OCI-LY7 (cell line): ENCODE results near the gene BLACAT1. TPM values are rescaled to one million over a fixed set of nuclear protein-coding genes. Genes with fewer than 3 reads are reported as not detected.
A peak's percentile ranks its signal among the peaks of the same experiment; 100 is the strongest.

Source experiments
- BruUV-seq: library from RNA; stranded (reverse); fragments of 400-500 nt; replicated peaks from 2 replicates; lab custom pipeline; 2021; lab: Mats Ljungman, UMichigan
- CTCF ChIA-PET: fragments of 300-600 bp; sonication (Branson Sonifier 250); formaldehyde crosslinking; loops from one replicate; lab custom pipeline; 2022; ENCODE audit warnings: antibody characterized with exemption; ENCODE audit not compliant: unreplicated experiment; lab: Charles Lee
- POLR2A ChIA-PET: fragments of 300-600 bp; sonication (Branson Sonifier 250); formaldehyde crosslinking; loops from one replicate; lab custom pipeline; 2022; ENCODE audit warnings: antibody characterized with exemption; lab: Charles Lee
- DNase-seq: peaks from one replicate; pipeline ENCODE4 v3.0.0-alpha.2; 2015; ENCODE audit warnings: low spot score
- H2AFZ ChIP-seq: fragments of 200-600 bp; sonication (generic), shearing (Covaris generic); 2 replicates; pipeline ENCODE4 v1.6.1; 2014; ENCODE audit warnings: mild to moderate bottlenecking, antibody characterized with exemption, low read length, moderate library complexity
- H3K27ac ChIP-seq: fragments of 200-600 bp; sonication (generic); 2 replicates; pipeline ENCODE4 v1.5.1; 2014; ENCODE audit warnings: mixed run types, low read depth, mild to moderate bottlenecking, moderate library complexity, low read length, inconsistent platforms; ENCODE audit not compliant: poor library complexity, severe bottlenecking
- H3K36me3 ChIP-seq: fragments of 200-600 bp; sonication (generic); 2 replicates; pipeline ENCODE4 v1.6.1; 2014; ENCODE audit warnings: mild to moderate bottlenecking, antibody characterized with exemption, low read length, moderate library complexity, mixed read lengths; ENCODE audit not compliant: insufficient read depth
- H3K4me1 ChIP-seq: fragments of 200-600 bp; sonication (generic); 2 replicates; pipeline ENCODE4 v1.5.1; 2014; ENCODE audit warnings: mild to moderate bottlenecking, low read length; ENCODE audit not compliant: insufficient read depth, poor library complexity, severe bottlenecking
- H3K4me2 ChIP-seq: fragments of 200-600 bp; sonication (generic); 2 replicates; pipeline ENCODE4 v1.6.1; 2014; ENCODE audit warnings: mild to moderate bottlenecking, low read length
- H3K4me3 ChIP-seq: fragments of 200-600 bp; sonication (generic); 2 replicates; pipeline ENCODE4 v1.5.1; 2014; ENCODE audit warnings: mild to moderate bottlenecking, low read depth, low read length; ENCODE audit not compliant: poor library complexity, severe bottlenecking
- H3K79me2 ChIP-seq: fragments of 200-600 bp; sonication (generic); 2 replicates; pipeline ENCODE4 v1.6.1; 2016; ENCODE audit warnings: low read depth, mild to moderate bottlenecking, low read length, moderate library complexity, mixed read lengths; ENCODE audit not compliant: insufficient read depth
- H3K9me2 ChIP-seq: fragments of 200-600 bp; sonication (generic); 2 replicates; pipeline ENCODE4 v1.6.1; 2016; ENCODE audit warnings: mild to moderate bottlenecking, low read length, mixed read lengths; ENCODE audit not compliant: insufficient read depth
- H3K9me3 ChIP-seq: fragments of 200-600 bp; sonication (generic); 2 replicates; pipeline ENCODE4 v1.6.1; 2014; ENCODE audit warnings: mild to moderate bottlenecking, mixed run types, low read length, mixed read lengths
- H4K20me1 ChIP-seq: fragments of 200-600 bp; sonication (generic); 2 replicates; pipeline ENCODE4 v1.6.1; 2014; ENCODE audit warnings: mild to moderate bottlenecking, antibody characterized with exemption, low read length, moderate library complexity, mixed read lengths; ENCODE audit not compliant: insufficient read depth
- EZH2phosphoT487 ChIP-seq: fragments of 200-600 bp; sonication (generic); IDR thresholded peaks from 2 replicates; pipeline ENCODE4 v1.6.1; 2018; ENCODE audit warnings: low read depth, borderline replicate concordance, mild to moderate bottlenecking, mixed run types, antibody characterized with exemption, low read length, moderate library complexity, mixed read lengths
- intact Hi-C: fragments of 100-400 bp; cut with micrococcal nuclease; formaldehyde crosslinking; loops from one replicate; pipeline ENCODE4 v1.10.0; 2022; ENCODE audit not compliant: unreplicated experiment
- total RNA-seq, 2 experiments: library from RNA; depleted of rRNA in 1 of 2; stranded (reverse); fragments of >200 nt in 1 of 2; shearing (Covaris generic) in 1 of 2; gene quantifications; 2 replicates each; pipeline ENCODE4 v1.2.3, GENCODE V29; 2014 to 2022
- TF ChIP-seq, protein P1 (sequence below): fragments of 200-600 bp; sonication (generic); conservative IDR thresholded peaks from 2 replicates; pipeline ENCODE4 v1.5.1; 2014; ENCODE audit warnings: mild to moderate bottlenecking, antibody characterized with exemption, low read length, moderate library complexity, mixed read lengths

The BLACAT1 gene
- total RNA-seq, 2 experiments from 2014 or later = 0.19 to 0.29 TPM

DNA sequence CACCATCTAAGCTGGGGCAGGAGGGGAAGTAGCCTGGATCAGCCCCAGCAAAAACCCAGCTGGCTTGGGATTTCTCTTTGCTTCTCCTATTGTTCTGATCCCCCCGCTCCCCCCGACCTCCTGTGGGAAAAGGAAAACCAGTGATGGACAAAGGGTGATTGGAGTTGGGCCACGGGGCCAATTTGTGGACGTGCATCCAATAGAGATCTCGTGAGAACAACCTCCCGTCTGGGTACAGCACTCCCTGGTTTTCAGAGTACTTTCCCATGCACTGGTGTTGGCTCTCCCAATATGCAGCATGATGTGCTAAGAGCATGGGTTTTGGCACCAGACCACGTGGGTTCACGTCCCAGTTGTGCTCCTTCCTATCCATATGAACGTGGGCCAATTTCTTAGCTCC lies 9.0 kb downstream of the BLACAT1 start:
- no peak for TF ChIP-seq EZH2phosphoT487
- TF ChIP-seq, protein P1, sequence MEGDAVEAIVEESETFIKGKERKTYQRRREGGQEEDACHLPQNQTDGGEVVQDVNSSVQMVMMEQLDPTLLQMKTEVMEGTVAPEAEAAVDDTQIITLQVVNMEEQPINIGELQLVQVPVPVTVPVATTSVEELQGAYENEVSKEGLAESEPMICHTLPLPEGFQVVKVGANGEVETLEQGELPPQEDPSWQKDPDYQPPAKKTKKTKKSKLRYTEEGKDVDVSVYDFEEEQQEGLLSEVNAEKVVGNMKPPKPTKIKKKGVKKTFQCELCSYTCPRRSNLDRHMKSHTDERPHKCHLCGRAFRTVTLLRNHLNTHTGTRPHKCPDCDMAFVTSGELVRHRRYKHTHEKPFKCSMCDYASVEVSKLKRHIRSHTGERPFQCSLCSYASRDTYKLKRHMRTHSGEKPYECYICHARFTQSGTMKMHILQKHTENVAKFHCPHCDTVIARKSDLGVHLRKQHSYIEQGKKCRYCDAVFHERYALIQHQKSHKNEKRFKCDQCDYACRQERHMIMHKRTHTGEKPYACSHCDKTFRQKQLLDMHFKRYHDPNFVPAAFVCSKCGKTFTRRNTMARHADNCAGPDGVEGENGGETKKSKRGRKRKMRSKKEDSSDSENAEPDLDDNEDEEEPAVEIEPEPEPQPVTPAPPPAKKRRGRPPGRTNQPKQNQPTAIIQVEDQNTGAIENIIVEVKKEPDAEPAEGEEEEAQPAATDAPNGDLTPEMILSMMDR = no peak
- H3K27ac ChIP-seq = no peak overlapping the region
- no peak overlapping the region for H3K4me3 ChIP-seq
- H3K4me1 ChIP-seq = peaks cover 49% of the 10 kb centered on the region
- no peak overlapping the region for H2AFZ ChIP-seq
- H3K9me3 ChIP-seq = no peaks in the 10 kb centered on the region
- no peaks in the 10 kb centered on the region for H3K9me2 ChIP-seq
- ChIA-PET CTCF (no interaction called here), POLR2A (no interaction called here)
- BruUV-seq = no TSS peak
- no peaks in the 10 kb centered on the region for H3K79me2 ChIP-seq
- no peaks in the 10 kb centered on the region for H4K20me1 ChIP-seq
- intact Hi-C loops = no loop called here
- no peak overlapping the region for H3K4me2 ChIP-seq
- no peak for DNase-seq
- H3K36me3 ChIP-seq = no peaks in the 10 kb centered on the region

GRCh38 chr1:205445646-205445935 lies 10.3 kb downstream of the BLACAT1 start:
- Histone ChIP-seq H3K4me1 (peaks cover 62% of the 10 kb centered on the region), H4K20me1 (no peaks in the 10 kb centered on the region), H3K9me3 (no peaks in the 10 kb centered on the region), H2AFZ (no peak overlapping the region), H3K4me2 (peak overlapping the region; percentile 54), H3K4me3 (no peak overlapping the region), H3K36me3 (no peaks in the 10 kb centered on the region), H3K27ac (no peak overlapping the region), H3K79me2 (no peaks in the 10 kb centered on the region), H3K9me2 (no peaks in the 10 kb centered on the region)
- no TSS peak for BruUV-seq
- POLR2A ChIA-PET = no interaction called here
- DNase-seq = no peak
- intact Hi-C loops = no loop called here
- no peak for TF ChIP-seq EZH2phosphoT487
- TF ChIP-seq, protein P1 = no peak
- CTCF ChIA-PET = no interaction called here

DNA sequence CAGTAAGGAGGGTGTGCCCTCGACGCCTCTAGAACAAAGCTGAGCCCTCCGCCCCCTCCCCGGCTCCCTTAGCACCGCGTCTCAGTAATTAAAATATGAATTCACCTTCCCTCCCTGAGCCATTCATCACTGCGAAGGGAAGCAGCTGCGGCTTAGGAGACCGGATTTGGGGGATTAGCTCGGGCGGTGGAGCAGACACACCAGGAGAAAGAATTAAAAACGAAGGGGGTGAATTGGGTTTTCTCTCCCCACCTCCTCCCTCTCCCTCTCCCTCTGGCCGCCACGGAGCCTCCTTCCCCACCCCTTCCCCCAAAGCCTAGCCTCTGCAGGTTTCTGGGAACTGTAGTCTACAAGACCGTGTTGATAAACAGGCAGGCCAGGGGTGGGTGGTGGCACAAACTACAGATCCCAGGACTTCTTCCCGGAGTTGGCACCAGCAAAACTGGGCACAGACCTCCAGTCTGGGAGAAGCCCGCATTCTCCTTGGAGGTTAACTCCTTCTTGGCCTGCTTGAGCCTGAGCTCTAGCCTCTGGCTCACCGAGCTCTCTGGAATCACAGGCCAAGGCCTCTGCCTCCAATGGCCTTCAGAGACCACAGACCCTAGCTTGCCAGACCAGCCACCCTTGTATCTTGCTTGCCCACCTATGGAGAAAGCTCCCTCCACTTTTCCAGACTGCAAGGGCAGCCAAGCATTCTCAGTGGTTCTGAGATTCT lies 10.8 kb downstream of the BLACAT1 start:
- no peak overlapping the region for H3K27ac ChIP-seq
- peaks cover 67% of the 10 kb centered on the region for H3K4me1 ChIP-seq
- no peaks in the 10 kb centered on the region for H3K36me3 ChIP-seq
- ChIA-PET POLR2A (interaction anchor here (0.6 to 1.0 kb wide), 2 partner anchors 13 to 114 kb away, joined by 3 read pairs; no protein-coding TSS in a partner anchor), CTCF (no interaction called here)
- no peaks in the 10 kb centered on the region for H4K20me1 ChIP-seq
- BruUV-seq = no TSS peak
- peak; percentile 72 for DNase-seq
- H3K4me3 ChIP-seq = peak overlapping the region; percentile 30
- H3K9me3 ChIP-seq = no peaks in the 10 kb centered on the region
- peak overlapping the region; percentile 54 for H3K4me2 ChIP-seq
- TF ChIP-seq, protein P1 = no peak
- TF ChIP-seq EZH2phosphoT487 = no peak
- H3K9me2 ChIP-seq = no peaks in the 10 kb centered on the region
- intact Hi-C loops = no loop called here
- H3K79me2 ChIP-seq = no peaks in the 10 kb centered on the region
- no peak overlapping the region for H2AFZ ChIP-seq
